Stomach (tissue), 19 donors: ENCODE measurements around the gene CXXC4. TPM values are rescaled to one million over a fixed set of nuclear protein-coding genes. Genes with fewer than 3 reads are reported as not detected.

ENCODE experiments used
- DNase-seq, 2 donors: peaks; one replicate each; pipeline versions ENCODE4 v3.0.0 to v3.0.0-alpha.2; 2013 to 2019
- H3K27ac ChIP-seq, 5 donors: fragments of 200-600 bp in 4 of 5; sonication (generic) in 4 of 5; one replicate each; pipeline ENCODE4 v1.5.1; 2013 to 2019; ENCODE audit warnings: mild to moderate bottlenecking in 1 of 5, moderate library complexity in 1 of 5
- H3K27me3 ChIP-seq, 3 donors: fragments of 200-600 bp; sonication (generic); one replicate each; pipeline ENCODE4 v1.5.1; 2017 to 2019; ENCODE audit warnings: mixed run types in 1 of 3
- H3K36me3 ChIP-seq, 4 donors: fragments of 200-600 bp; sonication (generic); 1 replicate in 3 of 4; 2 replicates in 1 of 4; pipeline ENCODE4 v1.5.1; 2016 to 2019
- H3K4me1 ChIP-seq, 4 donors: fragments of 200-600 bp; sonication (generic); one replicate each; pipeline ENCODE4 v1.5.1; 2016 to 2019
- H3K4me3 ChIP-seq, 4 donors: fragments of 200-600 bp; sonication (generic) in 3 of 4; one replicate each; pipeline ENCODE4 v1.5.1; 2016 to 2019; ENCODE audit warnings: mild to moderate bottlenecking in 1 of 4
- H3K9me3 ChIP-seq, 4 donors: fragments of 200-600 bp; sonication (generic); one replicate each; pipeline ENCODE4 v1.5.1; 2016 to 2019
- CTCF ChIP-seq, 7 experiments: fragments of 450-650 bp in 4 of 7; fragments of 200-600 bp in 3 of 7; sonication (generic) in 3 of 7; IDR thresholded peaks; one replicate each; pipeline ENCODE4 v1.5.1; 2016 to 2019; ENCODE audit warnings: antibody characterized with exemption in 7 of 7, control low read depth in 2 of 7, mild to moderate bottlenecking in 1 of 7
- EP300 ChIP-seq: sonication (generic); formaldehyde crosslinking; IDR thresholded peaks from one replicate; pipeline ENCODE4 v1.6.1; 2017; ENCODE audit warnings: antibody characterized with exemption
- POLR2A ChIP-seq, 4 donors: fragments of 450-650 bp; IDR thresholded peaks; one replicate each; pipeline ENCODE4 v1.6.1; 2016; ENCODE audit warnings: antibody characterized with exemption in 4 of 4, control low read depth in 2 of 4, mild to moderate bottlenecking in 1 of 4, moderate library complexity in 1 of 4
- POLR2AphosphoS5 ChIP-seq, 3 donors: sonication (generic); formaldehyde crosslinking; IDR thresholded peaks; one replicate each; pipeline ENCODE4 v1.6.1; 2016; ENCODE audit warnings: antibody characterized with exemption in 3 of 3
- WGBS, 5 donors: extraction: QIAGEN DNeasy Blood & Tissue Kit in 3 of 5; methylation state at CpG; one replicate each; pipeline versions ENCODE4 v1.1.5 to v1.1.7; 2013 to 2018; 5-methylcytosine and 5-hydroxymethylcytosine counted together
- intact Hi-C: fragments of 100-400 bp; cut with DNase I; formaldehyde crosslinking; loops from one replicate; pipeline ENCODE4 v1.15.1; 2023; ENCODE audit warnings: low total_unique reads
- long read RNA-seq, 10 donors: transcript quantifications; one replicate each; lab custom pipeline, GENCODE V29; 2026
- polyA plus RNA-seq, 3 donors: library from polyadenylated mRNA; stranded (reverse); fragments of 200-250 nt; gene quantifications; one replicate each; pipeline ENCODE4 v1.2.3, GENCODE V29; 2013
- total RNA-seq, 5 donors: library from RNA; depleted of rRNA; stranded (reverse); fragments of >200 nt; gene quantifications; one replicate each; pipeline versions ENCODE4 v1.1.0 to v1.2.3, GENCODE V29; 2014 to 2016
- donor health status: healthy with polysubstance abuse.
- donor health status: Bipolar disorder and iron deficiency.
- donor health status: healthy.

CXXC4 gene
- 10 to 100 TPM in 1 of 5 donors, 1 to 10 TPM in 2, not detected in 2; 1.9 to 18.5 (median 4.2) TPM for total RNA-seq
- polyA plus RNA-seq: under 1 TPM; 0.10 to 0.92 (median 0.50) TPM
- long read RNA-seq, donor 1: 0 reads
- long read RNA-seq, donor 2: 0 reads
- long read RNA-seq, donor 3: 0 reads
- long read RNA-seq, donor 4: 0 reads
- long read RNA-seq, donor 5, full-length matches to known transcripts: 1 of 1 reads
- long read RNA-seq, donor 5, partial matches to known transcripts: 0 of 1 reads
- long read RNA-seq, donor 5, other reads (novel, unspliced or antisense): 0 of 1 reads
- long read RNA-seq, donor 6: 0 reads
- long read RNA-seq, donor 7: 0 reads
- long read RNA-seq, donor 8, partial matches to known transcripts: 0 of 1 reads
- long read RNA-seq, donor 8, other reads (novel, unspliced or antisense): 0 of 1 reads
- long read RNA-seq, donor 9: 0 reads
- long read RNA-seq, donor 10: 0 reads

DNA sequence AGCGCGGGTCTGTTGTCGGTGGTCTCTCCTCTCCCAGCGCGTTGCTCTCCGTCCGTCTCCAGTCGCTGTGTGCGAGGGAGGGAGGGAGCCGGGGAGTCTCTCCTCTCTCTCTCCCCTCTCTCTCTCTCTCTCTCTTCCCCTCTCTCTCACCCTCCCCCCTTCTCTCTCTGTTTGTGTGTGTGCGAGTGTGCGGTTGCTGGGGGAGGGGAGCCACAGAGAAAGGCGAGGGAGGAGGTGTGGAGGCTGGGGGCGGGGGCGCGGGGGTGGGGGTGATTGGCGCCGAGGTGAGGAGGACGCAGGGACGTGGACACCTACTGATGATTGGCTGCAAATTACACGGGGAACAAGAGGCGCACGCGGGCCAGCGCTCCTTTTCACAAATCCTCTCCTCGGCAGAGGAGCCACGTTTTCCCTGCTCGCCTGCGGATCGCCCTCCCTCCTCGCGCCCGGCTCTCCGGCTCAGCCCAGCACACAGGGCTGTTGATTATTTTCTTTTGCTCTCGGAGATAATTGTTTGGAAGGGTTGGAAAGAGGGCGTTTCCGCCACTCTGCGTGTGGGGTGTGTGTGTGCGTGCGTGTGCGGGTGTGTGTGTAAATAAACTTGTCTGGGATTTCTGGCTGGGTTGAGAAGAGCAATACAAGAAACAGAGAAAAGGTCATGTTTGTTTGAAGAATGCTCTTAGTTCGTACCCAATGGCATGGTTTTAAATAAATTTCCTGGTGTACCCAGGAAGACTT is at the start of gene CXXC4:
TSS of gene CXXC4 (minus strand) at position 73 of the 738 bp plus-strand sequence. CDS start 3,092 bp downstream, outside the sequence.
- peaks cover 13 to 47% (median 36%) of the 10 kb centered on the region in 4 donors for H3K4me1 ChIP-seq
- intact Hi-C loops: no loop called here
- no peaks in the 10 kb centered on the region for H3K9me3 ChIP-seq
- peak within 1 kb of the TSS; percentile 64 to 78 (median 73) for H3K27ac ChIP-seq
- H3K4me3 ChIP-seq: peak within 1 kb of the TSS; percentile 48 to 60 (median 56)
- H3K36me3 ChIP-seq: no peaks in the 10 kb centered on the region
- WGBS, 5 donors: 0 to 2% (median 1%) methylated on average over 34 to 42 of the region's 42 CpGs
- peak; percentile 45 to 91 for DNase-seq
- peaks cover 0 to 38% (median 14%) of the 10 kb centered on the region in 3 donors for H3K27me3 ChIP-seq
- no peak for TF ChIP-seq POLR2A (IDR thresholded peaks at IDR 0.05)
- TF ChIP-seq POLR2AphosphoS5 (IDR thresholded peaks at IDR 0.05): peak in 1 of 3 donors; percentile 44
- no peak for TF ChIP-seq EP300
- no peak for TF ChIP-seq CTCF (IDR thresholded peaks at IDR 0.05)

DNA sequence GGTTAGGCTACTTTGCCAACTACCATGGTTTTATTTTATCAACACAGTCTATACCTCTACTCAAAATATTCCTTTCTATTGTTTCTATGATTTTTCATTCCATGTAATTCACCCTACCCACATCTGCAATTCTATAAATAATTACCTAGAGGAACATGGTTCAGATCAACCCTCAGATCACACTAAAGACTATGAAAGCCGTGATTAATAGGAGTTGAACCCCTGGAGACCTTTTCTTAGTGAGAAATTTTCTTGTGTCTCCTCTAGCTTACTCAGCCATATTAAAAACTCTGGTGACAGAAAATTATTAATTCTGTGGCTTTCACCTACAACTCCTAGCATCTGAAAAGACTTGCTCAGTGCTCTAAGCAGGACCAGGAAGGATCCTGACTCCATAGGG is 38.5 kb upstream of the CXXC4 start:
- Histone ChIP-seq H3K4me1 (no peaks in the 10 kb centered on the region), H3K27ac (no peak overlapping the region), H3K4me3 (no peak overlapping the region), H3K27me3 (no peaks in the 10 kb centered on the region), H3K9me3 (no peaks in the 10 kb centered on the region), H3K36me3 (no peaks in the 10 kb centered on the region)
- TF ChIP-seq POLR2AphosphoS5 (IDR thresholded peaks at IDR 0.05): no peak
- TF ChIP-seq CTCF (IDR thresholded peaks at IDR 0.05): no peak
- TF ChIP-seq POLR2A (IDR thresholded peaks at IDR 0.05): no peak
- no peak for TF ChIP-seq EP300
- no peak for DNase-seq
- intact Hi-C loops: no loop called here
- 54 to 75% (median 68%) methylated on average over 1 of the region's 1 CpG for WGBS, 5 donors

DNA sequence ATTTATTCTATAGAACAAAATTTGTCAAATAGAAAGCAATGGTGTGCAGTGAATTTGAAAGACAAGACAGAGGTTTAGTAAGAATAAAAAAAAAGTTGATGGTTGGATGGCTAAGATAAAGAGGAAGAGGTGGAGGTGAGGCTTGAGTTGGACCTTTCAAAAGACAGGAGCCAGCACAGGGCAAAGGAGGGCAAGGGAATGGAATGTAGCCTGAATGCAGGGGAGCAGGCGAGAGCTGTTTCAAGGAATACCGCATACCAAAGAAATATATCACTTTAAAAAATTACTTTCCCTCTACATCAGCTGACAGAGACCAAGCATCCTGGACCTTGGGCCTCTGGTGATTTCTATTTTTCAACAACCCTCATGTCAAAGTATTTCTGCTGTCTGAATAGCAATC is 38.0 kb upstream of the CXXC4 start:
- no peak for DNase-seq
- Histone ChIP-seq H3K27ac (no peak overlapping the region), H3K4me3 (no peak overlapping the region), H3K27me3 (no peaks in the 10 kb centered on the region), H3K9me3 (no peaks in the 10 kb centered on the region), H3K4me1 (no peaks in the 10 kb centered on the region), H3K36me3 (no peaks in the 10 kb centered on the region)
- 57 to 93% (median 81%) methylated on average over 2 of the region's 2 CpGs for WGBS, 5 donors
- intact Hi-C loops: no loop called here
- TF ChIP-seq CTCF (IDR thresholded peaks at IDR 0.05): no peak
- TF ChIP-seq POLR2A (IDR thresholded peaks at IDR 0.05): no peak
- no peak for TF ChIP-seq POLR2AphosphoS5 (IDR thresholded peaks at IDR 0.05)

DNA sequence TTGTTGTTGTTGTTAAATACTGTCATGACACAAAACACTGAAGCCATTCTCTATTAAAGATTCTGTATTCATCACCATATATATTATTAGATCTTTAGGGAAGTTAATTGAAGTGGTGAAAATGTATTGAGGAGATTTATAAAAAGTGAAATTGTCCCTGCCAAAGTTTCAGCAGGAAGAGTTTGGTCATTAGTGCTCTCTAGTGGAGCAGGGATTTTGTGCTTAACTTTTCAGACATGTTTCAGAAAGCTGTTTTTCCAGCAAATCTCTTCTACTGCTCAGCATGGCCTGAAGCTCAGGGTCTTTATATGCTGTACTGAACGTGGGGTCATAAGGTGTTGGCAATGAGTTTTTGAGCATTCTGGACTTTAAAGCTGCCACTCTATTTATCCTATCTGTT is 36.7 kb upstream of the CXXC4 start:
- WGBS, 5 donors: 6 to 24% (median 12%) methylated on average over 1 of the region's 1 CpG

More for the DNA sequence above, 36.7 kb upstream of the CXXC4 start:
- H3K4me3 ChIP-seq: no peak overlapping the region
- DNase-seq: peak in 1 of 2 donors; percentile 28
- intact Hi-C loops: no loop called here
- H3K4me1 ChIP-seq: no peaks in the 10 kb centered on the region
- no peaks in the 10 kb centered on the region for H3K9me3 ChIP-seq
- no peaks in the 10 kb centered on the region for H3K27me3 ChIP-seq
- H3K36me3 ChIP-seq: no peaks in the 10 kb centered on the region
- TF ChIP-seq EP300: no peak
- TF ChIP-seq CTCF (IDR thresholded peaks at IDR 0.05): no peak
- no peak for TF ChIP-seq POLR2AphosphoS5 (IDR thresholded peaks at IDR 0.05)
- no peak for TF ChIP-seq POLR2A (IDR thresholded peaks at IDR 0.05)
- no peak overlapping the region for H3K27ac ChIP-seq
